GM15510 (cell line): ENCODE data around the gene ZNF587B.
A peak's percentile ranks its signal among the peaks of the same experiment; 100 is the strongest.

Experiments used
- POLR2A ChIP-seq: IDR thresholded peaks from 3 replicates; pipeline ENCODE4 v1.6.1; 2011; ENCODE audit warnings: borderline replicate concordance; ENCODE audit not compliant: insufficient read length; ENCODE audit errors: extremely low read depth

The ZNF587B gene

DNA sequence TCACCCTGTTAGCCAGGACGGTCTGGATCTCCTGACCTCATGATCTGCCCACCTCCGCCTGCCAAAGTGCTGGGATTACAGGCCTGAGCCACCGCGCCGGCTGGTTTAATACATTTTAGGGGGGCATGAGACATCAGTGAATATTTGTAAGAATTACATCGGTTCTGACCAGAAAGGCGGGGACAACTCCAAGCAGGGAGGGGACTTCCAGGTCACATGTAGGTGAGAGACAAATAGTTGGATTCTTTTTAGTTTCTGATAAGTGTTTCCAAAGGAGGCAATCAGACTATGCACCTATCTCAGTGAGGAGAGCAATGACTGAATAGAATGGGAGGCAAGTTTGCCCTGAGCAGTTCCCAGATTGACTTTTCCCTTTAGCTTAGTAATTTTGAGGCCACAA lies 11.7 kb upstream of the ZNF587B start:
- TF ChIP-seq POLR2A: no peak

DNA sequence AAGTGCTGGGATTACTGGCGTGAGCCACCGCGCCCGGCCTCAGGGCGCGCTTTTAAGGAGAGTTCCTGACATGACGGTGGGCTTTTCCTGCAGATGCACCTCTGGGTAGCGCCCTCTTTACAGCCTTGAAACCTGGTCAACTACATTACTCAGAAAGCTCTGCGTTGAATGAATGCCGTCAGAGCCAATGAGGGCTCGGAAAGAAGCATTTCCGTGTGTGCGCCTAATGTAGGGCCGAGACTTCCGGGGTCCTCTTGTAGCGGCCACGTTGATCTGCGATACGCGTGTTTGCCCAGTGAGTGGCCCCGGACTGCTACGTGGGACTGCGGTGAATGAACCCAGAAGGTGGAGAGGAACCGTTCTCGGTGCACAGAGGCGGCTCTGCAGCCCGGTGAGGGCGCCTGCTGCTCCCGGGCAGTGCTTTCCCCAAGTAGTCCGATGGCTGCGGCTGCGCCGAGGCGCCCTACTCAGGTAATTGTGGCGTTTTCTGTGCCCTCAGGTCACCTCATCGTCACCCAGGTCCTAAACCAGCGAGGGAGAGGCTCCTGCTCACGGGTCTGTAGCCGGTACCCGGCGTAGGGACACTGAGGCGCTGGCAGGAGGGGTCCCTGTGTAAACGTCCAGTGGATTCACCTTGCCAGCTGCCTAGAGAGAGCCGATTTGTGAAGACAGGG lies 10.5 kb upstream of the ZNF587B start:
- peak; percentile 84 for TF ChIP-seq POLR2A

DNA sequence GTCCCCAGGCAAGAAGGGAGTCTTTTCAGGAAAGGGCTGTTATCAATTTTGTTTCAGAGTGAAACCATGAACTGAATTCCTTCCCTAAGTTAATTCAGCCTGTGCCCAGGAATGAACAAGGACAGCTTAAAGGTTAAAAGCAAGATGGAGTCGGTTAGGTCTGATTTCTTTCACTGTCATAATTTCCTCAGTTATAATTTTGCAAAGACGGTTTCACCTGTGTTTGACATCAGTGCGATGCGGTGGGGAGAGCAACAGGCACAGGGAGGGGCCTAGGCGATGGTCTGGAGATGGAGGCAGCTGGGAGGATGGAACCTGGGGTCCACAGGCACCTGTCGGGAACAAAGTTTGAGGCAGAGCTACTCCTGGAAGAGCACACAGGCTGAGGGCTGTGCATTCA lies 9.5 kb upstream of the ZNF587B start:
- no peak for TF ChIP-seq POLR2A

DNA sequence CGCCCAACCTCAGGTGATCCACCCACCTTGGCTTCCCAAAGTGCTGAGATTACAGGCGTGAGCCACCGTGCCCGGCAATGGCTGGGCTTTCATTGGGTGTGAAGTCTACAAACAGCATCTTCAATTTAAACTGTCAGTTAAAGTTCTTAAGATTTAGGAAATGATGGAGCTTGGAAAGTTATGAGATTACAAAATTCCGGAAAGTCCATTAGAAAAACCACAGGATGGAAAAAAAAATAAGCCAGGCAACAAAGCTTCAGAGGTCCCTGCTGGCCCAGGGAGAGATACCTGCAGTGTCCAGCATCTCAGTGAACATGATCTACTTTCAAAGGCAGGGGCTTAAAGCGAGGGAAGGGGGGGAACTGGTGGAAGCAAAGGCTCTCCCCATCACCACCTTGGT lies 4.6 kb upstream of the ZNF587B start:
- TF ChIP-seq POLR2A: no peak

DNA sequence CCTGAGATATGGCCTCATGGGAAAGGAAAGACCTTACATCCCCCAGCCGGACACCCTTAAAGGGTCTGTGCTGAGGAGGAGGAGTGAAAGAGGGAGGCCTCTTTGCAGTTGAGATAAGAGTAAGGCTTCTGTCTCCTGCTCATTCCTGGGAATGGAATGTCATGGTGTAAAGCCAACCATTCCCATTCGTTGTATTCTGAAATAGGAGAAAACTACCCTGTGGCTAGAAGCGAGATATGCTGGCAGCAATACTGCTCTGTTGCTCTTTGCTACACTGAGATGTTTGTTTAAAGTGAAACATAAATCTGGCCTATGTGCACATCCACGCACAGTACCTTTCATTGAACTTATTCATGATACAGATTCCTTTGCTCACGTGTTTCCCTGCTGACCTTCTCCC lies 783 bp upstream of the ZNF587B start:
- no peak for TF ChIP-seq POLR2A

DNA sequence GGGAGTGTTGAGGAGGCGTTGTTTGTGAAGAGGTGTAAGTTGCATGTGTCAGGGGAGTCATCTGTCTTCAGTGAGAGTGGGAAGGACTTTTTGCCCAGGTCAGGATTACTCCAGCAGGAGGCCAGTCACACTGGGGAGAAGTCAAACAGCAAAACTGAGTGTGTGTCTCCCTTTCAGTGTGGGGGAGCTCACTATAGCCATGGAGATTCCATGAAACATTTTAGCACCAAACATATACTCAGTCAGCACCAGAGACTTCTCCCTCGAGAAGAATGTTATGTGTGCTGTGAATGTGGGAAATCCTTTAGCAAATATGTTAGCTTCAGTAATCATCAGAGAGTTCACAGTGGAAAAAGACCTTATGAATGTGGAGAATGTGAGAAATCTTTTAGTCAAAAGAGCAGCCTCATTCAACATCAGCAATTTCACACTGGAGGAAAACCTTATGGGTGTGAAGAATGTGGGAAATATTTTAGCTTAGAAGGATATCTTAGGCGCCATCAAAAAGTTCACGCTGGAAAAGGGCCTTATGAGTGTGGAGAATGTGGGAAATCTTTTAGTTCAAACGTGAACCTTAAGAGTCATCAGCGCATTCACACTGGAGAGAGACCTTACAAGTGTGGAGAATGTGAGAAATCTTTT lies 11.1 kb downstream of the ZNF587B start:
- TF ChIP-seq POLR2A: no peak

DNA sequence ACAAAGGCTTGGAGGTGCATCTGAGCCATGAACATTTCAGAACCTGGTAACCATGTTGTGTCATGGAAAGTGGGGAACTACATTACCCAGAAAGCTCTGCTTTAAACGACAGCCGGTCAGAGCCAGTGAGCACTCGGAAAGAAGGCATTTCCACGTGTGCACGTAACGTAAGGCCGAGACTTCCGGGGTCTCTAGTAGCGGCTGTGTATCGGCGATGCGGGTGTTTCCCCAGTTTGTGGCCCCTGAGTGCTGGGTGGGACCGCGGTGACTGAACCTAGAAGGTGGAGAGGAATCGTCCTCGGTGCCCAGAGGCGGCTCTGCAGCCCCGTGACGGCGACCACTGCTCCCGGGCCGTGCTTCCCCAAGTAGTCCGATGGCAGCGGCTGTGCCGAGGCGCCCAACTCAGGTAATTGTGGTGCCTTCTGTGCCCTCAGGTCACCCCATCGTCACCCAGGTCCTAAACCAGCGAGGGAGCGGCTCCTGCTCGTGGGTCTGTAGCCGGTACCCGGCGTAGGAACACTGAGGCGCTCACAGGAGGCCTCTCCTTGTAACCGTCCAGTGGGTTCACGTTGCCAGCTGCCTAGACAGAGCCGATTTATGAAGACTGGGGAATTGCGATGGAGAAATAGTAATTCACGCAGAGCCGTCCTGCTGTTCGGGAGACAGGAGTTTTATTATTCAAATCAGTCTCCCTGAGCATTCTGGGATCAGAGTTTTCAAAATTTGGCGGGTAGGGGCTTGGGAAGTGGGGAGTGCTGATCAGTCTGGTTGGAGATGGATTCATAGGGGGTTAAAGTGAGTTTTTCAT lies 19.8 kb downstream of the ZNF587B start, which contains the start of gene ZNF587:
Gene ZNF587 (plus strand): TSS at position 194 of the 808 bp plus-strand sequence. CDS start 180 bp downstream, at position 374.
- TF ChIP-seq POLR2A: peak; percentile 61

DNA sequence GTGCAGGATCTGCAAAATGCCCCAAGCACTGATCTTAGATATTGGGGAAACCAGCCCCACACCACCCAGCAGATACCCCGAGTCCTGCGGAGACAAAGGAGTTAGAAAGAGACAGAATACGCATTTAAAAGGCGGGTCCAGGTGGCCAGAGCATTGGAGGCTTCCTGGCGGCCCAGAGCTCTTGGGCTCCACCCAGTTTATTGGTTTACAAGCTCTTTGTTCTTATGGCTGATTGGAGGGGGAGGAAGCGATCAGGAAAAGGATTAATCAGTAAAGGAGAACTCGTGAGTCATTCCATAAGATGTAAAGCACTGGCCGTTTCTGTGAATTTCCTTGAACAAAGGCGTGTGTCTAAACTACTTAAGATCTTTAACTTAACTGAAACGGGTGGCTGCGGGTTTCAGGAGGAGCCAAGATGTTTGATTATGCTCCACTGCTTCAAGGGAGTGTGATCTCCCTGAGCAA lies 20.5 kb downstream of the ZNF587B start:
- TF ChIP-seq POLR2A: no peak

DNA sequence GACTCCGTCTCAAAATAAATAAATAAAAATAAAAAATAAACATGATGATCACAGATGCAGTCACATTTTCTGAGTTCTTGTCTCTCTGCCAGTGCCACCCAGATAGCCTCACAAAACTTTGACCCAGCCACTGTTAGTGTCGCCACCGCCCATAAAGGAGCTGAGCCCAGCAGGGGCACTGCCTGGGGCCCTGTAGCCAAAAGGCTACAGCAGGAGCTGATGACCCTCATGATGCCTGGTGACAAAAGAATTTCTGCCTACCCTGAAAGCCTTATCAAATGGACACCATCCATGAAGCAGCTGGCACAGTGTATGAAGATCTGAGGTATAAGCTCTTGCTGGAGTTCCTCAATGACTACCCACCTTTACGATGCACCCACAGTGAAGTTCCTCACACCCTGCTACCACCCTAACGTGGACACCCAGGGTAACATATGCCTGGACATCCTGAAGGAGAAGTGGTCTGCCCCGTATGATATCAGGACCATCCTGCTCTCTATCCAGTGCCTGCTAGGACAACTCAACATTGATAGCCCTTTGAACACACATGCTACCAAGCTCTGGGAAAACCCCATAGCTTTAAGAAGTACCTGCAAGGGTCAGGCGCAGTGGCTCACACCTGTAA lies 37.9 kb downstream of the ZNF587B start:
- no peak for TF ChIP-seq POLR2A

DNA sequence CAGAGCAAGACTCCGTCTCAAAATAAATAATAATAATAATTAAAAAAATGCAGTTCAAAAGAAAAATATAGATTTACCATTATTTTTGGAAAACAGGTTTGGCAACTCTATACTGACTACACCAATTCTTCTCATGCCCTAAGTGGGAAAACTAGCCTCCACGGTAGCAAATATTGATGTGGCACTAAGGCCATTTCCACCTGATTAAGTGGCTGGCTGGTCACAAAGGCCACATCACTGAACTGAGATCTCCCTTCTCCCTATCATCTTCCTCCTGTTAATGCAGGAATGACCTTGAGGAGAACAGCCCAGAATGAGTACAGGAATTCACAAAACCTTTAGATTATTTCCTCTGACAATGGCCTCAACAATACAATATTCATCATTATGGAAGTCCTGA lies 40.1 kb downstream of the ZNF587B start:
- no peak for TF ChIP-seq POLR2A

DNA sequence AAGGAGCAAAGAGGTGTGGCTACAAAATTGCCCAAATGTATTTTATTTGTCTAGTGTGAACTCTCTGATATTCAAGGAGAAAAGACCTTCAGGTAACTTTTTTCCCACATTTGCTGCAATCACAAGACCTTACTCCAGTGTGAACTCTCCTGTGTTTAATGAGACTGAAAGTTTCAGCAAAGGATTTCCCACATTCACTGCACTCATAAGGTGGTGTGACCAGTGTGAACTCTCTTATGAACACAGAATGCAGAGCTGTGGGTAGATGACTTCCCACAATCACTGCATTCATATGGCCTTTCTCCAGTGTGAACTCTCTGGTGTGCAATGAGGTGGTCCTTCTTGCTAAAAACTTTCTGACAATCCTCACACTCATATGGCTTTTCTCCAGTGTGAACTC lies 42.4 kb downstream of the ZNF587B start:
- no peak for TF ChIP-seq POLR2A

DNA sequence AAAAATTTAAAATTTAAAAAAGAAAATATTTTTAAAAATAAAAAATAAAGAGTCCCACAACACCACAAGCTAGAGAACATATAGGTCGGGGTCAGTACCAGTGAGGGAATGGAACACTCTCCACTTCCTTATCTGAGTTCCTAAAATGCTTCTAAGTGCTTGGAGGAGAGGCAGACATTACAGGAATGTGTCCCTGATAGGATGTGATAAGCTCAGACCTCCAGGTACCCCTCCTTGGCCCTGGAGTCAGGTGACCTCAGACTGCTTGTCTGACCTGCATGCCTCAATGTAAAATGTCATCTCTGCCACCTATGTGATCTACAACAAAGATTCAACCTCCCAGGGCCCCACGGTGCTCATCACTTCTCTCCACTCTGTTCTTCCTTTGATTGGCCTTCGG lies 55.9 kb downstream of the ZNF587B start:
- TF ChIP-seq POLR2A: no peak

DNA sequence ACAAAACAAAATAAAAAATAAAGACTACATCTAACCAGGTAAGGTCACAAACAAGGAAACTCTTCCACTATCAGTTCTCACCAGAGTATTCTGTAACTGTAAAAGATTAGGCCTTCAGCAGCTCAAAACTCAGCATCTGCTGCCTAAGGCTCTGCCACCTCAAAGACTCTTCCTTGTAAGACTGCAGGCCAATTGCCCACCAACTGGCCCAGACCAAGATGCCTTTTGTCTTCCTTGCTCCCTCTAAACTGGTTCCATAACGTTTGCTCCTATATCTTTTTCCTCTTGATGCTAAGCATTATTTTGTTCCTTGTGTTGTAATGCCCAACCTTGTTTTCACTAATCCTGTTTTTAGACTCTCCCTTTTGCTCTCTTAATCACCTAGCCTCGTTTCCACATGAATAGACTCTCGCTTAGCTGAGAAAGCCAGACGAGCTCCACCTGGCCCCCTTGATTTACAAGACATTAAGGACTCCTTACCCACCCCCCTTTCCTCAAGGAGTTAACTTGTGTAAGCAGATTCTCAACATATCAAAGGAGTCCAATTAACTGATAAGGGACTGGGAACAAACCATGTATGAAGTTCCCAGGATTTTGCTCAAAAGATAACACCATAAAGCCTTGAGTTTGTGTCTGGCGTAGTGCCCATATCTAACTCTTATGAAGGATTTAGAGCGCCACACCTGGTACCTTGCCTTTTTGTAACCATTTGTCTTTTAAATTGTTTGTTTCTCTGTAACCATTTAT lies 57.3 kb downstream of the ZNF587B start:
- TF ChIP-seq POLR2A: no peak

DNA sequence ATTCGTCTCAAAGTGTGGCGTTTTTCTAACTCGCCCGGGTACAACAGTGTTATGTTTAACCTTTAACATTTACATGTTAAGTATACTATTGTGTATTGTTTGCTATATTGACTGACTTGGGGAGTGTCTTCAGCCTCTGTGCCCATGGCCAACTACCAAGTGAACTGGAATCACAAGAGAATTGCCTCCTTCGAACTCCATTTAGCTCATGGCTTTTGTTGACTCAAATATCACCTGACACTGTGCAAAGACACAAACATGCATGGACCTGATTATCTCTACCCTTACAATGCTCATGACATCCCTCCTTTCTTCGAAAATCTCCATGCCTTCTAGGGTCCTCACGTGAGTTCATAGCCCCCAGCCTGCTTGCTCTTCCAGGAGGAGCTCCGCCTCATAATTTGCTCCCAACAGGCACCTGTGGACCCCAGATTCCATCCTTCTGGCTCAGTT lies 58.0 kb downstream of the ZNF587B start:
- TF ChIP-seq POLR2A: no peak
